Thyroid gland (tissue), 4 donors: ENCODE data around the gene COL7A1. TPM values are rescaled to one million over a fixed set of nuclear protein-coding genes. Genes with fewer than 3 reads are reported as not detected.

Experiments used
- DNase-seq, 2 donors: peaks; one replicate each; pipeline ENCODE4 v3.0.0-alpha.2; 2019
- H3K27ac ChIP-seq, 3 donors: fragments of 200-600 bp; sonication (generic); 1 replicate in 2 of 3; 2 replicates in 1 of 3; pipeline ENCODE4 v1.5.1; 2016 to 2019; ENCODE audit warnings: mild to moderate bottlenecking in 1 of 3, moderate library complexity in 1 of 3
- H3K27me3 ChIP-seq: fragments of 200-600 bp; sonication (generic); one replicate; pipeline ENCODE4 v1.5.1; 2019
- H3K36me3 ChIP-seq, 2 donors: fragments of 200-600 bp; sonication (generic); one replicate each; pipeline ENCODE4 v1.5.1; 2016 to 2019
- H3K4me1 ChIP-seq, 2 donors: fragments of 200-600 bp; sonication (generic); one replicate each; pipeline ENCODE4 v1.5.1; 2017 to 2019
- H3K4me3 ChIP-seq, 3 donors: fragments of 200-600 bp; sonication (generic); replicated peaks in 1 of 3; 1 replicate in 2 of 3; 2 replicates in 1 of 3; pipeline ENCODE4 v1.5.1; 2016; ENCODE audit warnings: mild to moderate bottlenecking in 1 of 3
- H3K9me3 ChIP-seq: fragments of 200-600 bp; sonication (generic); one replicate; pipeline ENCODE4 v1.5.1; 2017
- POLR2A ChIP-seq, 2 donors: fragments of 450-650 bp; IDR thresholded peaks; one replicate each; pipeline ENCODE4 v1.6.1; 2017; ENCODE audit warnings: antibody characterized with exemption in 2 of 2, mild to moderate bottlenecking in 2 of 2, moderate library complexity in 1 of 2
- WGBS, 2 donors: methylation state at CpG; one replicate each; pipeline ENCODE4 v1.1.5; 2017; 5-methylcytosine and 5-hydroxymethylcytosine counted together
- intact Hi-C: fragments of 100-400 bp; cut with DNase I; formaldehyde crosslinking; loops from one replicate; pipeline ENCODE4 v1.15.1; 2023
- total RNA-seq, 4 donors: library from RNA; depleted of rRNA; stranded (reverse); fragments of >200 nt; gene quantifications; one replicate each; pipeline ENCODE4 v1.2.3, GENCODE V29; 2016
- TF ChIP-seq, protein P1 (sequence below), 6 experiments: fragments of 200-600 bp in 3 of 6; fragments of 450-650 bp in 3 of 6; sonication (generic) in 3 of 6; IDR thresholded peaks; one replicate each; pipeline ENCODE4 v1.5.1; 2016 to 2019; ENCODE audit warnings: antibody characterized with exemption in 6 of 6, mild to moderate bottlenecking in 2 of 6, inconsistent platforms in 1 of 6, moderate library complexity in 1 of 6

COL7A1 gene
- total RNA-seq, 4 donors from 2014 or later: 0.34 to 1.0 (median 0.80) TPM

DNA sequence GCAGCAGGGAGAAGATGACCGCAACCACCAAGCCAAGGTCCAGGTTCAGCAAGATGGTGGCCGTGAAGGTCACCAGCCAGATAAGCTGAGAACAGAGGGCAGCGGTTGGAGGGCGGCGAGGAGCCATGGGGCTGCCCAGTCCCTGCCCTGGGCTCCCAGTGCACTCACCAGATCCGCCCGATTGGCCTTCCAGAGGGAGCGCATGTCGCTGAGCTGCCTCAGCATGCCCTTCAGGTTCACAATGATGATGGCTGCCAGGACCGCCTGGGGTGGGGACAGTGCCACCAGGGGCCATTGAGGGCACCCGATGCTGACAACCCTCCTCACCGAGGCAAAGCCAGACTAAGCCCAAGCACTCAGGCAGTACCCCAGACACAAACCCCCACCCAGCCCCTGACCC lies 34.8 kb upstream of the COL7A1 start:
- no peaks in the 10 kb centered on the region for H3K27me3 ChIP-seq
- intact Hi-C loops: no loop called here
- H3K27ac ChIP-seq: no peak overlapping the region
- no peaks in the 10 kb centered on the region for H3K9me3 ChIP-seq
- WGBS, 2 donors: 95 to 98% methylated on average over 4 to 11 of the region's 12 CpGs
- TF ChIP-seq POLR2A (IDR thresholded peaks at IDR 0.05): no peak
- TF ChIP-seq, protein P1, sequence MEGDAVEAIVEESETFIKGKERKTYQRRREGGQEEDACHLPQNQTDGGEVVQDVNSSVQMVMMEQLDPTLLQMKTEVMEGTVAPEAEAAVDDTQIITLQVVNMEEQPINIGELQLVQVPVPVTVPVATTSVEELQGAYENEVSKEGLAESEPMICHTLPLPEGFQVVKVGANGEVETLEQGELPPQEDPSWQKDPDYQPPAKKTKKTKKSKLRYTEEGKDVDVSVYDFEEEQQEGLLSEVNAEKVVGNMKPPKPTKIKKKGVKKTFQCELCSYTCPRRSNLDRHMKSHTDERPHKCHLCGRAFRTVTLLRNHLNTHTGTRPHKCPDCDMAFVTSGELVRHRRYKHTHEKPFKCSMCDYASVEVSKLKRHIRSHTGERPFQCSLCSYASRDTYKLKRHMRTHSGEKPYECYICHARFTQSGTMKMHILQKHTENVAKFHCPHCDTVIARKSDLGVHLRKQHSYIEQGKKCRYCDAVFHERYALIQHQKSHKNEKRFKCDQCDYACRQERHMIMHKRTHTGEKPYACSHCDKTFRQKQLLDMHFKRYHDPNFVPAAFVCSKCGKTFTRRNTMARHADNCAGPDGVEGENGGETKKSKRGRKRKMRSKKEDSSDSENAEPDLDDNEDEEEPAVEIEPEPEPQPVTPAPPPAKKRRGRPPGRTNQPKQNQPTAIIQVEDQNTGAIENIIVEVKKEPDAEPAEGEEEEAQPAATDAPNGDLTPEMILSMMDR (IDR thresholded peaks at IDR 0.05): no peak
- peaks cover 0 to 12% of the 10 kb centered on the region in 2 donors for H3K36me3 ChIP-seq
- no peak for DNase-seq
- H3K4me3 ChIP-seq: no peak overlapping the region
- H3K4me1 ChIP-seq: peaks cover 3 to 9% of the 10 kb centered on the region in 2 donors

GRCh38 chr3:48628277-48629017 lies 33.3 kb upstream of the COL7A1 start:
- Histone ChIP-seq H3K27me3 (no peaks in the 10 kb centered on the region), H3K4me1 (no peaks in the 10 kb centered on the region), H3K36me3 (peaks cover 0 to 12% of the 10 kb centered on the region in 2 donors), H3K9me3 (no peaks in the 10 kb centered on the region), H3K27ac (no peak overlapping the region), H3K4me3 (no peak overlapping the region)
- no peak for DNase-seq
- TF ChIP-seq, protein P1 (IDR thresholded peaks at IDR 0.05): no peak
- no peak for TF ChIP-seq POLR2A (IDR thresholded peaks at IDR 0.05)
- intact Hi-C loops: no loop called here
- 84 to 87% methylated on average over 13 of the region's 13 CpGs for WGBS, 2 donors

DNA sequence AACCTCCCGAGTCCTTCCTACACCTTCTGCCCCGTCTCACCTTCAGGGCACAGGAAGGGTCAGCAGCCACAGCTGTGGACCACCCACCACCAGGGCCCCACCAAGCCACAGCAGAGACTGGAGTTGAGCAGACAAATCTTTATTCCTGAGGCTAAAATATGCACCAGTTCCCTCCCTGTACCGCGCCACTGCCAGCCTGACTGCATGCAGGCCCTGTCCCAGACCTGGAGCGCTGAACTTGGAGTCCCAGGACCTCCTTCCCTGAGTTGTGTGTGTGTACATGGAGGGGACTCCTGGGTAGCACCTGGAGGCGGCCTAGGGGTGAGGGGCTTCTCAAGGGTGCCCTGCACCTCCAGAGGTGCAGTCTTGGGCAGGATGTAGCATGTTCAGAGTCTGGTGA lies 30.5 kb upstream of the COL7A1 start:
- no peak overlapping the region for H3K4me3 ChIP-seq
- H3K27ac ChIP-seq: no peak overlapping the region
- H3K9me3 ChIP-seq: no peaks in the 10 kb centered on the region
- H3K36me3 ChIP-seq: peaks cover 0 to 3% of the 10 kb centered on the region in 2 donors
- 93 to 100% methylated on average over 2 to 4 of the region's 6 CpGs for WGBS, 2 donors
- DNase-seq: no peak
- H3K27me3 ChIP-seq: no peaks in the 10 kb centered on the region
- no peaks in the 10 kb centered on the region for H3K4me1 ChIP-seq
- intact Hi-C loops: no loop called here
- TF ChIP-seq, protein P1 (IDR thresholded peaks at IDR 0.05): no peak
- no peak for TF ChIP-seq POLR2A (IDR thresholded peaks at IDR 0.05)

GRCh38 chr3:48624767-48625166 lies 29.6 kb upstream of the COL7A1 start:
- Histone ChIP-seq H3K9me3 (no peaks in the 10 kb centered on the region), H3K4me1 (no peaks in the 10 kb centered on the region), H3K27me3 (no peaks in the 10 kb centered on the region), H3K27ac (no peak overlapping the region), H3K36me3 (peaks cover 0 to 3% of the 10 kb centered on the region in 2 donors), H3K4me3 (no peak overlapping the region)
- no peak for TF ChIP-seq POLR2A (IDR thresholded peaks at IDR 0.05)
- TF ChIP-seq, protein P1 (IDR thresholded peaks at IDR 0.05): no peak
- intact Hi-C loops: no loop called here
- WGBS, 2 donors: 94 to 95% methylated on average over 10 of the region's 10 CpGs
- no peak for DNase-seq

DNA sequence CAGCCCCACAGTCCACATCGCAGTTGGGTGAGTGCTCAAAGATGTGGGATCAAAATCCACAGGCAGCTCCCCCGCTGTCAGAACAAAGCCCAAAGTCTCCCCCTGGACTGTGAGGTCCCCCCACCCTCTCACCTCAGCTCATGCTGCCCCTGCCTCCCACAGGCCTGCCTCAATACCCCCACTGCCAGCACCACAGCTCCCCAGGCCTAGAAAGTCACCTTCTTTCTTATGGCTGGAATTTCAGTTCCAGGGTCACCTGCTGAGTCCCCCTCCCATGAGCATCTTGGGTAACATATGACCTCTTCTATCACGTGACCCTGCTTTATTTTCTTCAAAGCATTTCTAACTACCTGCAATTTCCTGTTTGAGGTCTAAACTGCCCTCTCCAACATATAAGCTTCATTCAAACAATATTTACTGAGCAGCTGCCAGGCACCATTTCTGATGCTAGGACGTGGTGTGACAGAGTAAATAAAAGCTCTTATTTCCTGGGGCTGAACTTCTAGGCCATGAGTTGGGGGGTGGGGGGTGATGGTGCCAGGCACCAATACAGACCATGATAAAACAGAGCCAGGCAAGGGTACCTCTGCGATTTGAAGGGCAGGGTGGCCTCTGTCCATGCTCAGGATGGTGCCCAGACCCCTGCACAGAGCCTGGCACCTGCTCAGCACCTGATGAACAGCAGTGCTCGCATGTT lies 28.9 kb upstream of the COL7A1 start:
- TF ChIP-seq, protein P1 (IDR thresholded peaks at IDR 0.05): no peak
- no peak for TF ChIP-seq POLR2A (IDR thresholded peaks at IDR 0.05)

More for the DNA sequence above, 28.9 kb upstream of the COL7A1 start:
- Histone ChIP-seq H3K27ac (no peak overlapping the region), H3K4me1 (no peaks in the 10 kb centered on the region), H3K9me3 (no peaks in the 10 kb centered on the region), H3K36me3 (peaks cover 0 to 3% of the 10 kb centered on the region in 2 donors), H3K4me3 (no peak overlapping the region), H3K27me3 (no peaks in the 10 kb centered on the region)
- no peak for DNase-seq
- intact Hi-C loops: no loop called here
- 89 to 91% methylated on average over 6 of the region's 6 CpGs for WGBS, 2 donors
